ENCODE measurements around the gene TAGAP. TPM values are rescaled to one million over a fixed set of nuclear protein-coding genes. Genes with fewer than 3 reads are reported as not detected.
"Not testable (repeated sequence)": the region's sequence is repeated elsewhere in the genome, so short reads cannot be mapped to it uniquely, and the experiment has no call there.

The TAGAP gene
- polyA plus RNA-seq, 3 donors: 0.67 to 0.85 (median 0.84) TPM

- DNase-seq (ENCODE audit: extremely low read depth in 1 of 11, low read depth in 9 of 11, low spot score in 4 of 11): no peak
Observed at GRCh38 chr6:159053781-159054398, 9.1 kb upstream of the TAGAP start.

DNA sequence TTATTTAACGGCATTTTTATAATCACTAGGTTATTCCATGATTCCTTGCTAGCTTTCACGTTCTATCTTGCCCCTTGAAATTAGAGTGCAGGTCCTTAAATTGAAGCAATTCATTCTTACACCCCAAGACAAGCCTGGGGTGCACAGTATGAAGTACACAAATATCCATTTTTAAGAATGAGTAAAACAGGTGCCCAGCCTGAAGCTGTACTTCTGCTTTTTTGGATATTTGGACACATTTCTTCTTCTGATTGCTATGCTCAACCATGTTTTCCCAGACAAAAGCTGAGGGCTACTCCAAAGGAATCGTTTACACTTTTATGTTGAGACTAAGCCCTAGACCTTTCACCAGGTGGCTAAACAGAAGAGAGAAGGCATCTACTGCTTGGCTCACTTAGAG is 7.9 kb upstream of the TAGAP start:
- no peak for DNase-seq (ENCODE audit: extremely low read depth in 1 of 11, low read depth in 9 of 11, low spot score in 4 of 11)

DNA sequence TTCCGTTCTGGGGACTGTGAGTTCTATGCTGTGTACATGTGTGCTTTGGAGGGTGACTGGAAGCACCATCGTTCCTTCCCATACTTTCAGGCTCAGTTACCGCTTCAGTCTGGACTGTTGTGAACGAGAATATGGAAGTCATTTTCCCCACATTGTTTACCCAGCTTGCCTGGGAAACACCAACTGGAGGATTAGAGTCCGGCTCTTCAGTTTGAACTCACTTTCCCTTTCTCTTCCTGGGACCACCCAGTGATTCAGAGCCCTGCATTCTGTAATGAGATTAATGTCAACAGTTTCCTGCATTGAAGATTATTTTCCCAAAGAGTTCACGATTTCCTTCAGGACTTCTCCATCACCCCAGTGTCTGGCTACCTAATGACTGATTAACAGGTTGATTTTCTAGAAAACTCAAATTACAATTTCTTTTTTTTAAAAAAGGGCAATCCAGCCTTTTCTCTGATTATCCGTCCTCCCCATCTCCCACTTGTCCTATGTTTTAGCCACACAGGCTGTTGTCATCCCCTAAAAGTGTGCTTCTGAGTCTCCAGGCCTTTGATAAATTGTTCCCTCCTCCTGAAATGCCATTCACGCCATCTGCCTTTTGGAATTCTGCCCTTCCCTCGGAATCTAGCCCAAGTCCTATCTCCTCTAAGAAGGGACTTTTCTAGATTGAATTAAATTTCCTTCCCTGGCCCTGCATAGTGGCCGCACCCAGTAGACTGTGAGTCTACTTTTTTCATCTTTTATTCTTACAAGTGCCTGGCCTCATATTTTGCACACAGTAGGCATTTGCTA is 3.3 kb upstream of the TAGAP start:
- DNase-seq (ENCODE audit: extremely low read depth in 1 of 11, low read depth in 9 of 11, low spot score in 4 of 11): no peak

DNA sequence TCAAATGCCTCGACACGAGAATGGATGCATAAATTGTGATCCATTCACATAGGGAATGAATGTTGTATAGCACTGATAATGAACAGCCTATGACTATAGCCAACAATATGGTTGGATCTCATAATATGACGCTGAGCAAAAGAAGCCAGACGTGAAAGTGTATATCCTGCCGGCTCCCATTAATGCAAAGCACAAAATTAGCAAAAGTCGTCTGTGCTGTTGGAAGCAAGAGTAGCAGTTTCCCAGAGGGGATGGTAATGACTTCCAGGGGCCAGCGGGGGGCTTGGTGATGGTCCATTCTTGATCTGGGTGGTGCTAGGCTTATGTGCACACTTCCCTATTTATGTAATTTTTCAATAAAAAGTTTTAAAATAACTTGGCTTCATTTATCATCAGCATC is 1.0 kb upstream of the TAGAP start:
- no peak for DNase-seq (ENCODE audit: extremely low read depth in 1 of 11, low read depth in 9 of 11, low spot score in 4 of 11)

- DNase-seq (ENCODE audit: extremely low read depth in 1 of 11, low read depth in 9 of 11, low spot score in 4 of 11): no peak
Observed at GRCh38 chr6:159043947-159044346, 844 bp downstream of the TAGAP start.

GRCh38 chr6:159043251-159043650 is 1.5 kb downstream of the TAGAP start:
- no peak for DNase-seq (ENCODE audit: extremely low read depth in 1 of 11, low read depth in 9 of 11, low spot score in 4 of 11)

- no peak for DNase-seq (ENCODE audit: extremely low read depth in 1 of 11, low read depth in 9 of 11, low spot score in 4 of 11)
Observed at GRCh38 chr6:159042826-159043181, 2.0 kb downstream of the TAGAP start.

DNA sequence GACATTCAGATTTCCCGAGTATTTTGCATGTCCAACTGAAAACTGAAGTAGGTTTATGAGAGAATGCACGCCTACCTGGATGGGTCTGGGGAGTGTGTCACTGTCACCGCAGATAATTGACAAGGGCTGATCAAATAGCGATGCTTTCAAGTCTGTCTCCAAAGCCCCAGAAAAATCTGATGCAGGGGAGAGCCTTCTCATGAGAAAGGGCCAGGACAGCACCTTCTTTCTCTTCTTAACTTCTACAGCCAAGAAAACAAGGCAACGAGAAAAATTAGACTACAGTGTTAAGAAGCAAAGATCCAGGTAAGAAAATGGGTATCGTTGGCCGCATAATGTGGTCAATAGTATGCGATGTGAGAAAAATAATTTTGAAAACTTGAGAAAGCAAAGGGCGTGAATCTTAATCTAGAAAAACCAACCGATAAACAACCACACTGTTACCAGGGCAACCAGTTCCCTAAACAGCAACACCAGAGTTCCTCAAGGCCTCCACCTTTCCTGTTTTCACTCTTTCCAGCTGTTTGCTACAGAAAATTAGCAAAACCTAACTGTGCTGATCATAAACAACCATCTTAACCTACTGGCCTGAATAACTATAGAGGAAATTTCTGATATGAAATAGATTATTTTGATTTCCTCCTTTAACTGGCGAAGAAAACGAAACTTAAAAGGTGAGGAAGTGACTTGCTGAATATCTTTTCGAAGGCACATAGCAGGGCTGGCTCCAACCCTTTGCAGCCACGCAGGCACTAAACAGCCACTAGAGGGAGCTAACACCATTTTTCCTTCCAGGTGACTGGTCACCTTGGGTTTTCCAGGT is 2.6 kb downstream of the TAGAP start:
- peak in 10 of 11 donors; percentile 50 to 74 (median 64) for DNase-seq (ENCODE audit: extremely low read depth in 1 of 11, low read depth in 9 of 11, low spot score in 4 of 11)

- no peak for DNase-seq (ENCODE audit: extremely low read depth in 1 of 11, low read depth in 9 of 11, low spot score in 4 of 11)
Observed at GRCh38 chr6:159041181-159041580, 3.6 kb downstream of the TAGAP start.

- DNase-seq (ENCODE audit: extremely low read depth in 1 of 11, low read depth in 9 of 11, low spot score in 4 of 11): no peak
Observed at GRCh38 chr6:159039885-159040258, 4.9 kb downstream of the TAGAP start.

- DNase-seq (ENCODE audit: extremely low read depth in 1 of 11, low read depth in 9 of 11, low spot score in 4 of 11): no peak
Observed at GRCh38 chr6:159038914-159039884, 5.6 kb downstream of the TAGAP start.

- DNase-seq (ENCODE audit: extremely low read depth in 1 of 11, low read depth in 9 of 11, low spot score in 4 of 11): not testable (repeated sequence)
Observed at GRCh38 chr6:159038318-159038717, 6.5 kb downstream of the TAGAP start.

DNA sequence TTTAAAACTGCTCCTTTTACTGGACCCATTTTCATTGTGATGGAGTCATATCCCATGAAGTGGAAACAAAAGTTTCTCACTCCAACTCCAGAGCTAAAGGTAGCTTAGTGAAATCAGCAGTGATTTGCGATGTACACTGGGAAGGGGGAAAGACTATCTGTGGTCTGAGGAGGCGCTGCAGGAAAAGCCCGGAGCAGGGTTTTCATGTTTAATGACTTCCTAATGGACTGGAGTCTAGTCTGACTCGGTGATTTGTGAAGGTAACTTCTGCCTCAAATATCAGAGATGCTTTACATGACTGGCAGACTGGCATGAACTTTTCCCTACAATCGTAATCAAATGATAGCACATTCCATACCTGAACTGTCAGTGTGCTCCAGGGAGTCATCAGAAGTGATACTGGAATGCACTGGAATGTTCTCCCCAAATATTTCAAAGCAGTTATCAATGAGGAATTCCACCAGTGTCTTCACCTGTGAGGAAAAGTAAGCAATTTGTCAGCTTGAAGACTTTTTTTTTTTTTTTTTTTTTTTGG is 7.0 kb downstream of the TAGAP start:
- DNase-seq (ENCODE audit: extremely low read depth in 1 of 11, low read depth in 9 of 11, low spot score in 4 of 11): peak in 2 of 11 donors; percentile 10 to 29

DNA sequence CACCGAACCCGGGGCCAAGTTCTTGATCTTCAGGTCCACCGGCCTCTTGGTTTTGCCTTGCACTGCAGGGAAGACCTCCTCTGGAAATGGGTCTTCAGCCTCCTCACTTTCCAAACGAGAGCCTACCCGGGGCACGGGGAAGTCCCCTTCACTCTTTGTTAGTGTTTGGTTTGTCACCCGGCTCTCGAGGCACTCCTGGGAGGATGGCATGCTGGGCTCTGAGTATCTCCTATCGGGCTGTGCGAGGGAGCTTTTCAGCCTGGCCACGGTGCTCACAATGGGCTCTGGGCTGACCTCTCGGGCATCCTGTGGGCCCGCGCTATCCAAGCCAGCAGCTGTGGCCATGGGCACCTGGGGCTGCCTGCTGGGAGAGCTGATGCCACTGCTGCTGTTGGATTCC is 8.1 kb downstream of the TAGAP start:
- no peak for DNase-seq (ENCODE audit: extremely low read depth in 1 of 11, low read depth in 9 of 11, low spot score in 4 of 11)

GRCh38 chr6:159035891-159036290 is 8.9 kb downstream of the TAGAP start:
- DNase-seq (ENCODE audit: extremely low read depth in 1 of 11, low read depth in 9 of 11, low spot score in 4 of 11): no peak

DNA sequence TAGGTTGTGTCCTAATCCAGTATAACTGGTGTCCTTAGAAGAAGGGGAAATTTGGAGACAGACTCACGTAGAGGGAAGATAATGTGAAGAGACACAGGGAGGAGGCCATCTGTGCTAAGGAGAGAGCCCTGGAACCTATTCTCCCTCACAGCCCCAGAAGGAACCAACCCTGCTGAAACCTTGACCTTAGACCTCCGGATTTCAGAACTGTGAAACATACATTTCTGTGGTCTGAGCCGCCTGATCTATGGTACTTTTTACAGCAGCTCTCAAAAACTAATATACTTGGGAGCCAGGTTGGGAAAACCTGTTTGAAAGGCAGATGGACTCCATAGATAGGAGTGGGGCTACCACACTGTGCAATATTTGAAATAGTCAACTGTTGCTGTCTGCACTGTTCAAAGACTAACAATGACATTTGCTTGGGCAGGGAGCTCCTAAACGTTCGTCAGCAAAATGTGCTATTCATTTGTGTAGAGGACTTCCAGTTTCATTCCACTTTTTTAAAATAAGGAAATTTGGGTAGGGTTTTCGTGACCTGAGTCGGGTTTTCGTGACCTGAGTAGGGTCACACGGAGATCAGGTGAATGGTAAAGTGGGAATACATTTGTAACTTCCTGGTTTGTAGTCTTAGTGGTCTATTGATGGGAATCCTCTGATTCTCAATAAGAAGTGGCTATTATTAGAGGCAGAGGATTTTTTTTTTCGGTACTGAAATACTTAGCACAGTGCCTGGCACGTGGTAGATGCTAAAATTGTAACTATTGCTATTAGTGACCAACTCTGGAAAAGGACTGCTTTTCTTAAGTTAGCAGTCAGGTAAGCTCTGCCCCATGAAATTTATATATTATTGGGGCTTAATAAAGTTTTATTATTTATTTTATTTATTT is 11.4 kb downstream of the TAGAP start:
- DNase-seq (ENCODE audit: extremely low read depth in 1 of 11, low read depth in 9 of 11, low spot score in 4 of 11): no peak

- DNase-seq (ENCODE audit: extremely low read depth in 1 of 11, low read depth in 9 of 11, low spot score in 4 of 11): no peak
Observed at GRCh38 chr6:159031846-159032245, 12.9 kb downstream of the TAGAP start.

GRCh38 chr6:159030168-159030567 is 14.6 kb downstream of the TAGAP start:
- DNase-seq (ENCODE audit: extremely low read depth in 1 of 11, low read depth in 9 of 11, low spot score in 4 of 11): no peak

All from renal cortex interstitium (tissue), 11 donors.